K562 (cell line): ENCODE results near the gene C1orf56.

Experiments used
- ARID2 ChIP-seq: fragments of 450-650 bp; IDR thresholded peaks from 2 replicates; pipeline ENCODE4 v1.6.1; 2017; ENCODE audit warnings: antibody characterized with exemption, mild to moderate bottlenecking
- DNMT1 ChIP-seq: fragments of 450-650 bp; IDR thresholded peaks from 2 replicates; pipeline ENCODE4 v1.6.1; 2016; ENCODE audit warnings: antibody characterized with exemption, mild to moderate bottlenecking
- KAT7 ChIP-seq: sonication (generic); formaldehyde crosslinking; IDR thresholded peaks from 2 replicates; pipeline ENCODE4 v1.8.0; 2022; ENCODE audit warnings: missing genetic modification reagents, mild to moderate bottlenecking, borderline replicate concordance
- MXI1 ChIP-seq: IDR thresholded peaks from 2 replicates; pipeline ENCODE4 v1.6.1; 2011; ENCODE audit warnings: low read depth, mild to moderate bottlenecking, improper control_type of control experiment, low read length
- PCBP1 ChIP-seq: fragments of 200-400 bp; formaldehyde crosslinking; IDR thresholded peaks from 2 replicates; pipeline ENCODE4 v1.6.1; 2018; ENCODE audit warnings: mild to moderate bottlenecking, low read depth, low read length; ENCODE audit not compliant: poor library complexity, severe bottlenecking
- POLR2A ChIP-seq: fragments of 450-650 bp; conservative IDR thresholded peaks from 2 replicates; pipeline ENCODE4 v1.6.1; 2016
- POLR2H ChIP-seq: IDR thresholded peaks from 2 replicates; pipeline ENCODE4 v1.6.1; 2016; ENCODE audit warnings: missing genetic modification characterization, low read depth, mild to moderate bottlenecking, control low read depth, missing compliant biosample characterization, moderate library complexity
- RFX5 ChIP-seq: IDR thresholded peaks from 2 replicates; pipeline ENCODE4 v1.6.1; 2011; ENCODE audit warnings: low read depth, mild to moderate bottlenecking, improper control_type of control experiment, low read length
- TAF1 ChIP-seq: IDR thresholded peaks from 2 replicates; pipeline ENCODE4 v1.6.1; 2011; ENCODE audit warnings: mild to moderate bottlenecking, low read length, moderate library complexity; ENCODE audit not compliant: insufficient read depth, control insufficient read depth, severe bottlenecking; ENCODE audit errors: extremely low read depth
- ZNF124 ChIP-seq: sonication (generic); formaldehyde crosslinking; IDR thresholded peaks from 2 replicates; pipeline ENCODE4 v1.8.1; 2022; ENCODE audit warnings: missing genetic modification reagents
- TF ChIP-seq, protein P1 (sequence below): sonication (generic); formaldehyde crosslinking; IDR thresholded peaks from 2 replicates; pipeline ENCODE4 v1.8.1; 2022; ENCODE audit warnings: missing genetic modification reagents
- TF ChIP-seq, protein P2 (sequence below), 2 experiments: fragments of 450-650 bp; formaldehyde crosslinking in 1 of 2; IDR thresholded peaks; 2 replicates each; pipeline versions ENCODE4 v1.4.0 to v1.6.1; 2014 to 2020; ENCODE audit warnings: mild to moderate bottlenecking in 2 of 2, borderline replicate concordance in 1 of 2, low read depth in 1 of 2
- TF ChIP-seq, protein P3 (sequence below): sonication (generic); formaldehyde crosslinking; IDR thresholded peaks from 2 replicates; pipeline ENCODE4 v1.4.0; 2020; ENCODE audit warnings: mild to moderate bottlenecking, missing genetic modification reagents

DNA sequence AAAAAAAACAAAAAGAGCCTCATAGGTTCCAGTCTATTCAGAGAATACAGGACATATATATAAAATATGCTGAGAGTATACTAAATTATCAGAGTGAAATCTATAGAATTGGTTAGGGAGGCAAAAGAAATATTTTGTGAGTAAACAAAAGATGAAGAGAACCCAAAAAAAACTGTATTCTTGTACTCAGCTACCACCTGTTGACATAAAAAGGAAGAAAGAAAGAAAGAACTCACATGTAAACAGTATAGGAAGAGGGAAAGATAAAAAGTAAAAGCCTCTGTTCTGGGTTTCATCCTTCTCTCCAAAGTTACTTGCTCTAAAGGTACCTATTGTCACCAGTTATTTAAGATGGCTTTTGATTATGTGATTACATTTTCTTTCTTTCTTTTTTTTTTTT is 21.1 kb upstream of the C1orf56 start:
- no peak for TF ChIP-seq ARID2
- TF ChIP-seq, protein P1, sequence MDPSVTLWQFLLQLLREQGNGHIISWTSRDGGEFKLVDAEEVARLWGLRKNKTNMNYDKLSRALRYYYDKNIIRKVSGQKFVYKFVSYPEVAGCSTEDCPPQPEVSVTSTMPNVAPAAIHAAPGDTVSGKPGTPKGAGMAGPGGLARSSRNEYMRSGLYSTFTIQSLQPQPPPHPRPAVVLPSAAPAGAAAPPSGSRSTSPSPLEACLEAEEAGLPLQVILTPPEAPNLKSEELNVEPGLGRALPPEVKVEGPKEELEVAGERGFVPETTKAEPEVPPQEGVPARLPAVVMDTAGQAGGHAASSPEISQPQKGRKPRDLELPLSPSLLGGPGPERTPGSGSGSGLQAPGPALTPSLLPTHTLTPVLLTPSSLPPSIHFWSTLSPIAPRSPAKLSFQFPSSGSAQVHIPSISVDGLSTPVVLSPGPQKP (CRISPR knock-in tag) = no peak
- no peak for TF ChIP-seq ZNF124 (CRISPR knock-in tag)
- TF ChIP-seq PCBP1 = no peak
- TF ChIP-seq, protein P2, sequence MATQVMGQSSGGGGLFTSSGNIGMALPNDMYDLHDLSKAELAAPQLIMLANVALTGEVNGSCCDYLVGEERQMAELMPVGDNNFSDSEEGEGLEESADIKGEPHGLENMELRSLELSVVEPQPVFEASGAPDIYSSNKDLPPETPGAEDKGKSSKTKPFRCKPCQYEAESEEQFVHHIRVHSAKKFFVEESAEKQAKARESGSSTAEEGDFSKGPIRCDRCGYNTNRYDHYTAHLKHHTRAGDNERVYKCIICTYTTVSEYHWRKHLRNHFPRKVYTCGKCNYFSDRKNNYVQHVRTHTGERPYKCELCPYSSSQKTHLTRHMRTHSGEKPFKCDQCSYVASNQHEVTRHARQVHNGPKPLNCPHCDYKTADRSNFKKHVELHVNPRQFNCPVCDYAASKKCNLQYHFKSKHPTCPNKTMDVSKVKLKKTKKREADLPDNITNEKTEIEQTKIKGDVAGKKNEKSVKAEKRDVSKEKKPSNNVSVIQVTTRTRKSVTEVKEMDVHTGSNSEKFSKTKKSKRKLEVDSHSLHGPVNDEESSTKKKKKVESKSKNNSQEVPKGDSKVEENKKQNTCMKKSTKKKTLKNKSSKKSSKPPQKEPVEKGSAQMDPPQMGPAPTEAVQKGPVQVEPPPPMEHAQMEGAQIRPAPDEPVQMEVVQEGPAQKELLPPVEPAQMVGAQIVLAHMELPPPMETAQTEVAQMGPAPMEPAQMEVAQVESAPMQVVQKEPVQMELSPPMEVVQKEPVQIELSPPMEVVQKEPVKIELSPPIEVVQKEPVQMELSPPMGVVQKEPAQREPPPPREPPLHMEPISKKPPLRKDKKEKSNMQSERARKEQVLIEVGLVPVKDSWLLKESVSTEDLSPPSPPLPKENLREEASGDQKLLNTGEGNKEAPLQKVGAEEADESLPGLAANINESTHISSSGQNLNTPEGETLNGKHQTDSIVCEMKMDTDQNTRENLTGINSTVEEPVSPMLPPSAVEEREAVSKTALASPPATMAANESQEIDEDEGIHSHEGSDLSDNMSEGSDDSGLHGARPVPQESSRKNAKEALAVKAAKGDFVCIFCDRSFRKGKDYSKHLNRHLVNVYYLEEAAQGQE (IDR thresholded peaks at IDR 0.05; ENCODE audit: borderline replicate concordance) = no peak
- TF ChIP-seq, protein P2 (CRISPR knock-in tag; IDR thresholded peaks at IDR 0.05; ENCODE audit: low read depth) = no peak
- TF ChIP-seq TAF1 = no peak
- TF ChIP-seq MXI1 = no peak
- no peak for TF ChIP-seq POLR2H (tag)
- no peak for TF ChIP-seq KAT7 (CRISPR knock-in tag)
- TF ChIP-seq POLR2A = no peak
- no peak for TF ChIP-seq DNMT1
- TF ChIP-seq, protein P3, sequence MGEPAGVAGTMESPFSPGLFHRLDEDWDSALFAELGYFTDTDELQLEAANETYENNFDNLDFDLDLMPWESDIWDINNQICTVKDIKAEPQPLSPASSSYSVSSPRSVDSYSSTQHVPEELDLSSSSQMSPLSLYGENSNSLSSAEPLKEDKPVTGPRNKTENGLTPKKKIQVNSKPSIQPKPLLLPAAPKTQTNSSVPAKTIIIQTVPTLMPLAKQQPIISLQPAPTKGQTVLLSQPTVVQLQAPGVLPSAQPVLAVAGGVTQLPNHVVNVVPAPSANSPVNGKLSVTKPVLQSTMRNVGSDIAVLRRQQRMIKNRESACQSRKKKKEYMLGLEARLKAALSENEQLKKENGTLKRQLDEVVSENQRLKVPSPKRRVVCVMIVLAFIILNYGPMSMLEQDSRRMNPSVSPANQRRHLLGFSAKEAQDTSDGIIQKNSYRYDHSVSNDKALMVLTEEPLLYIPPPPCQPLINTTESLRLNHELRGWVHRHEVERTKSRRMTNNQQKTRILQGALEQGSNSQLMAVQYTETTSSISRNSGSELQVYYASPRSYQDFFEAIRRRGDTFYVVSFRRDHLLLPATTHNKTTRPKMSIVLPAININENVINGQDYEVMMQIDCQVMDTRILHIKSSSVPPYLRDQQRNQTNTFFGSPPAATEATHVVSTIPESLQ (CRISPR knock-in tag) = no peak
- TF ChIP-seq RFX5 = no peak
